Non-pigmented ciliary epithelial cell (primary cell): ENCODE results near the gene C1QA.

Source experiments
- DNase-seq: peaks from one replicate; pipeline ENCODE4 v3.0.0-alpha.2; 2010; ENCODE audit warnings: low read depth

The C1QA gene

GRCh38 chr1:22612671-22613571 is 23.5 kb upstream of the C1QA start:
- DNase-seq = no peak

GRCh38 chr1:22613572-22613918 is 22.9 kb upstream of the C1QA start:
- DNase-seq = no peak

GRCh38 chr1:22613951-22614350 is 22.5 kb upstream of the C1QA start:
- no peak for DNase-seq

- DNase-seq = no peak
Measured at GRCh38 chr1:22615886-22616285, 20.5 kb upstream of the C1QA start.

- no peak for DNase-seq
Measured at GRCh38 chr1:22616571-22616970, 19.9 kb upstream of the C1QA start.

GRCh38 chr1:22618056-22618455 is 18.4 kb upstream of the C1QA start:
- DNase-seq = no peak

- DNase-seq = no peak
Measured at GRCh38 chr1:22619252-22619651, 17.2 kb upstream of the C1QA start.

GRCh38 chr1:22619798-22620197 is 16.6 kb upstream of the C1QA start:
- no peak for DNase-seq

GRCh38 chr1:22621761-22622160 is 14.7 kb upstream of the C1QA start:
- DNase-seq = no peak

GRCh38 chr1:22625262-22625925 is 11.0 kb upstream of the C1QA start:
- DNase-seq = no peak

GRCh38 chr1:22626237-22627157 is 9.9 kb upstream of the C1QA start:
- no peak for DNase-seq

GRCh38 chr1:22627331-22627730 is 9.1 kb upstream of the C1QA start:
- DNase-seq = no peak

- DNase-seq = no peak
Measured at GRCh38 chr1:22628698-22629444, 7.6 kb upstream of the C1QA start.

- DNase-seq = no peak
Measured at GRCh38 chr1:22629886-22630285, 6.5 kb upstream of the C1QA start.

GRCh38 chr1:22633697-22634463 is 2.5 kb upstream of the C1QA start:
- no peak for DNase-seq

GRCh38 chr1:22635436-22635835 is 992 bp upstream of the C1QA start:
- DNase-seq = no peak

- DNase-seq = no peak
Measured at GRCh38 chr1:22636927-22637326, 499 bp downstream of the C1QA start.

- DNase-seq = no peak
Measured at GRCh38 chr1:22637907-22638445, 1.5 kb downstream of the C1QA start.

- DNase-seq = no peak
Measured at GRCh38 chr1:22638476-22639234, 2.2 kb downstream of the C1QA start.

GRCh38 chr1:22639286-22639685 is 2.9 kb downstream of the C1QA start:
- peak; percentile 34 for DNase-seq
